Hepatocyte (in vitro differentiated cells): ENCODE data around the gene UTP11. TPM values are rescaled to one million over a fixed set of nuclear protein-coding genes. Genes with fewer than 3 reads are reported as not detected.

Experiments
- DNase-seq: peaks from one replicate; pipeline ENCODE4 v3.0.0-alpha.2; 2016; ENCODE audit warnings: low spot score
- H2AFZ ChIP-seq: fragments of 200-600 bp; sonication (generic); 2 replicates; pipeline ENCODE4 v1.6.0; 2016; ENCODE audit warnings: antibody characterized with exemption, mild to moderate bottlenecking
- H3K27ac ChIP-seq: fragments of 200-600 bp; sonication (generic); 2 replicates; pipeline ENCODE4 v1.5.1; 2016; ENCODE audit warnings: mild to moderate bottlenecking
- H3K27me3 ChIP-seq: fragments of 200-600 bp; sonication (generic); 2 replicates; pipeline ENCODE4 v1.6.1; 2016
- H3K36me3 ChIP-seq: fragments of 200-600 bp; sonication (generic); replicated peaks from 2 replicates; pipeline ENCODE4 v1.5.1; 2016; ENCODE audit warnings: low read depth; ENCODE audit not compliant: insufficient read depth
- H3K4me1 ChIP-seq: fragments of 200-600 bp; sonication (generic); 2 replicates; pipeline ENCODE4 v1.5.1; 2016; ENCODE audit warnings: mild to moderate bottlenecking, moderate library complexity; ENCODE audit not compliant: insufficient read depth
- H3K4me2 ChIP-seq: fragments of 200-600 bp; sonication (generic); 2 replicates; pipeline ENCODE4 v1.6.0; 2016
- H3K4me3 ChIP-seq: fragments of 200-600 bp; sonication (generic); 2 replicates; pipeline ENCODE4 v1.5.1; 2016; ENCODE audit warnings: mild to moderate bottlenecking
- H3K79me2 ChIP-seq: fragments of 200-600 bp; sonication (generic); 2 replicates; pipeline ENCODE4 v1.6.0; 2017; ENCODE audit warnings: mild to moderate bottlenecking
- H3K9me2 ChIP-seq: fragments of 200-600 bp; sonication (generic); replicated peaks from 2 replicates; pipeline ENCODE4 v1.6.0; 2017; ENCODE audit warnings: mild to moderate bottlenecking; ENCODE audit not compliant: insufficient read depth
- H3K9me3 ChIP-seq: fragments of 200-600 bp; sonication (generic); 2 replicates; pipeline ENCODE4 v1.5.1; 2016; ENCODE audit warnings: low read depth, mild to moderate bottlenecking
- H4K20me1 ChIP-seq: fragments of 200-600 bp; sonication (generic); 2 replicates; pipeline ENCODE4 v1.6.0; 2016; ENCODE audit warnings: mild to moderate bottlenecking; ENCODE audit not compliant: insufficient read depth, poor library complexity, severe bottlenecking
- CTCF ChIP-seq: fragments of 200-600 bp; sonication (generic); IDR thresholded peaks from 2 replicates; pipeline ENCODE4 v1.5.1; 2016; ENCODE audit warnings: antibody characterized with exemption, mild to moderate bottlenecking; ENCODE audit not compliant: poor library complexity
- EZH2 ChIP-seq: fragments of 200-600 bp; sonication (generic); IDR thresholded peaks from 2 replicates; pipeline ENCODE4 v1.6.1; 2016; ENCODE audit warnings: antibody characterized with exemption, mild to moderate bottlenecking, borderline replicate concordance
- EZH2phosphoT487 ChIP-seq: fragments of 200-600 bp; sonication (generic); IDR thresholded peaks from one replicate; pipeline ENCODE4 v1.6.1; 2018; ENCODE audit warnings: antibody characterized with exemption, mild to moderate bottlenecking, low read depth, moderate library complexity; ENCODE audit not compliant: unreplicated experiment, severe bottlenecking
- WGBS: methylation state at CpG from one replicate; pipeline ENCODE4 v1.1.6; 2016; ENCODE audit warnings: low lambda C conversion rate; ENCODE audit errors: missing lambda C conversion rate; 5-methylcytosine and 5-hydroxymethylcytosine counted together
- polyA plus RNA-seq: library from polyadenylated mRNA; unstranded; fragments of >200 nt; fragmentation: Nextera tagmentation; extraction: Ambion mirVana; gene quantifications from 2 replicates; pipeline ENCODE4 v1.2.1, GENCODE V29; 2016
- total RNA-seq: library from RNA; depleted of rRNA; stranded (reverse); fragments of >200 nt; gene quantifications from 2 replicates; pipeline ENCODE4 v1.2.3, GENCODE V29; 2014

The UTP11 gene
- total and polyA plus RNA-seq, 2 experiments from 2014 or later: 36.2 to 39.2 TPM

- H3K9me3 ChIP-seq: no peaks in the 10 kb centered on the region
- H4K20me1 ChIP-seq: no peaks in the 10 kb centered on the region
- H3K4me2 ChIP-seq: peak within 1 kb of the TSS; percentile 99
- H3K79me2 ChIP-seq: no peaks in the 10 kb centered on the region
- H2AFZ ChIP-seq: peak within 1 kb of the TSS; percentile 86
- 5% methylated on average over 13 of the region's 92 CpGs for WGBS
- no peak for DNase-seq
- no peaks in the 10 kb centered on the region for H3K9me2 ChIP-seq
- peaks cover 71% of the 10 kb centered on the region for H3K27me3 ChIP-seq
- TF ChIP-seq CTCF: no peak
- TF ChIP-seq EZH2phosphoT487: peak; percentile 67
- no peaks in the 10 kb centered on the region for H3K36me3 ChIP-seq
- H3K27ac ChIP-seq: no peak within 1 kb of the TSS
- peak within 1 kb of the TSS; percentile 70 for H3K4me3 ChIP-seq
- H3K4me1 ChIP-seq: peaks cover 14% of the 10 kb centered on the region
These were observed 33.9 kb downstream of the UTP11 start, which contains the start of gene POU3F1 for GRCh38 chr1:38046333-38046883. Gene POU3F1 (minus strand): TSS chr1:38046793. CDS start chr1:38046743, 50 bp downstream.

GRCh38 chr1:38046884-38047602 lies 34.5 kb downstream of the UTP11 start:
- peak; percentile 81 for DNase-seq
- Histone ChIP-seq H3K4me1 (peaks cover 14% of the 10 kb centered on the region), H3K9me3 (no peaks in the 10 kb centered on the region), H3K9me2 (no peaks in the 10 kb centered on the region), H3K27ac (no peak overlapping the region), H3K79me2 (no peaks in the 10 kb centered on the region), H2AFZ (peak overlapping the region; percentile 86), H4K20me1 (no peaks in the 10 kb centered on the region), H3K27me3 (peaks cover 72% of the 10 kb centered on the region), H3K36me3 (no peaks in the 10 kb centered on the region), H3K4me3 (peak overlapping the region; percentile 70), H3K4me2 (peak overlapping the region; percentile 99)
- under 1% methylated on average over 31 of the region's 99 CpGs for WGBS
- peak; percentile 21 for TF ChIP-seq CTCF
- TF ChIP-seq EZH2: peak; percentile 57
- no peak for TF ChIP-seq EZH2phosphoT487

- Histone ChIP-seq H2AFZ (peak overlapping the region; percentile 86), H3K27me3 (peaks cover 72% of the 10 kb centered on the region), H3K9me3 (no peaks in the 10 kb centered on the region), H3K79me2 (no peaks in the 10 kb centered on the region), H3K4me2 (peak overlapping the region; percentile 99), H4K20me1 (no peaks in the 10 kb centered on the region), H3K9me2 (no peaks in the 10 kb centered on the region), H3K36me3 (no peaks in the 10 kb centered on the region), H3K4me1 (peaks cover 14% of the 10 kb centered on the region), H3K27ac (no peak overlapping the region), H3K4me3 (no peak overlapping the region)
- TF ChIP-seq CTCF (no peak), EZH2 (peak; percentile 57)
- no peak for DNase-seq
- 10% methylated on average over 24 of the region's 34 CpGs for WGBS
These were observed 35.1 kb downstream of the UTP11 start for GRCh38 chr1:38047603-38048141.
